Neural cell (in vitro differentiated cells): Measurements from ENCODE around the gene PDE6C. TPM values are rescaled to one million over a fixed set of nuclear protein-coding genes. Genes with fewer than 3 reads are reported as not detected.
"Not testable (repeated sequence)": the region's sequence is repeated elsewhere in the genome, so short reads cannot be mapped to it uniquely, and the experiment has no call there.

ENCODE experiments used
- H2AFZ ChIP-seq: fragments of 200-600, 300-800 bp; sonication (generic), shearing (Covaris generic); 2 replicates; pipeline ENCODE4 v1.6.0; 2014; ENCODE audit warnings: low read depth, mild to moderate bottlenecking, antibody characterized with exemption, low read length, moderate library complexity
- H3F3A ChIP-seq: fragments of 200-600 bp; shearing (Covaris generic); 2 replicates; pipeline ENCODE4 v1.6.1; 2016; ENCODE audit warnings: mild to moderate bottlenecking, moderate library complexity, mixed read lengths, antibody characterized with exemption, low read length; ENCODE audit not compliant: insufficient read depth, poor library complexity, severe bottlenecking
- H3K27ac ChIP-seq: fragments of 200-600, 300-800 bp; sonication (generic), shearing (Covaris generic); 2 replicates; pipeline ENCODE4 v1.5.1; 2014; ENCODE audit warnings: mild to moderate bottlenecking, low read length, moderate library complexity
- H3K27me3 ChIP-seq: fragments of 300-800, 200-600 bp; sonication (generic), shearing (Covaris generic); 2 replicates; pipeline ENCODE4 v1.6.0; 2014; ENCODE audit warnings: mild to moderate bottlenecking, low read depth, low read length, moderate library complexity; ENCODE audit not compliant: insufficient read depth
- H3K36me3 ChIP-seq: fragments of 300-800, 200-600 bp; sonication (generic), shearing (Covaris generic); 2 replicates; pipeline ENCODE4 v1.5.1; 2014; ENCODE audit warnings: mild to moderate bottlenecking, antibody characterized with exemption, low read length, moderate library complexity; ENCODE audit not compliant: insufficient read depth
- H3K4me2 ChIP-seq: fragments of 300-800, 200-600 bp; sonication (generic), shearing (Covaris generic); 2 replicates; pipeline ENCODE4 v1.6.0; 2014; ENCODE audit warnings: mild to moderate bottlenecking, low read length
- H3K4me3 ChIP-seq: fragments of 300-800, 200-600 bp; sonication (generic), shearing (Covaris generic); 2 replicates; pipeline ENCODE4 v1.5.1; 2014; ENCODE audit warnings: mild to moderate bottlenecking, low read length, moderate library complexity
- H3K79me2 ChIP-seq: fragments of 200-600 bp; shearing (Covaris generic); replicated peaks from 2 replicates; pipeline ENCODE4 v1.6.0; 2014; ENCODE audit warnings: mild to moderate bottlenecking, low read length, moderate library complexity; ENCODE audit not compliant: insufficient read depth
- H3K9ac ChIP-seq: fragments of 300-800, 200-600 bp; sonication (generic), shearing (Covaris generic); 2 replicates; pipeline ENCODE4 v1.6.1; 2016; ENCODE audit warnings: mild to moderate bottlenecking, low read length, mixed read lengths
- H3K9me2 ChIP-seq: fragments of 200-600 bp; shearing (Covaris generic); 2 replicates; pipeline ENCODE4 v1.6.1; 2016; ENCODE audit warnings: mild to moderate bottlenecking, low read length, mixed read lengths; ENCODE audit not compliant: insufficient read depth
- H3K9me3 ChIP-seq: fragments of 200-600, 300-800 bp; sonication (generic), shearing (Covaris generic); 2 replicates; pipeline ENCODE4 v1.6.1; 2016; ENCODE audit warnings: mild to moderate bottlenecking, mixed run types, low read length, moderate library complexity, mixed read lengths
- H4K20me1 ChIP-seq: fragments of 200-600 bp; shearing (Covaris generic); 2 replicates; pipeline ENCODE4 v1.6.1; 2016; ENCODE audit warnings: mild to moderate bottlenecking, mixed run types; ENCODE audit not compliant: insufficient read depth
- CTCF ChIP-seq: fragments of 450-650 bp; IDR thresholded peaks from 2 replicates; pipeline ENCODE4 v1.5.1; 2014; ENCODE audit warnings: antibody characterized with exemption, mild to moderate bottlenecking, moderate library complexity; ENCODE audit not compliant: poor library complexity, severe bottlenecking
- EP300 ChIP-seq: fragments of 450-650 bp; conservative IDR thresholded peaks from 2 replicates; pipeline ENCODE4 v1.6.1; 2014; ENCODE audit warnings: antibody characterized with exemption, mild to moderate bottlenecking, moderate library complexity; ENCODE audit not compliant: poor library complexity, severe bottlenecking
- EZH2 ChIP-seq: fragments of 200-600, 300-800 bp; shearing (Covaris generic), sonication (generic); IDR thresholded peaks from 2 replicates; pipeline ENCODE4 v1.6.1; 2014; ENCODE audit warnings: antibody characterized with exemption, low read length, borderline replicate concordance, mild to moderate bottlenecking; ENCODE audit not compliant: insufficient read depth, poor library complexity, severe bottlenecking
- MXI1 ChIP-seq: fragments of 450-650 bp; conservative IDR thresholded peaks from 2 replicates; pipeline ENCODE4 v1.6.1; 2014; ENCODE audit warnings: antibody characterized with exemption, mild to moderate bottlenecking; ENCODE audit not compliant: poor library complexity, severe bottlenecking
- POLR2AphosphoS5 ChIP-seq: IDR thresholded peaks from 2 replicates; pipeline ENCODE4 v1.6.1; 2012
- RAD21 ChIP-seq: fragments of 450-650 bp; conservative IDR thresholded peaks from 2 replicates; pipeline ENCODE4 v1.6.1; 2014; ENCODE audit warnings: antibody characterized with exemption, mild to moderate bottlenecking, moderate library complexity
- REST ChIP-seq: IDR thresholded peaks from 2 replicates; pipeline ENCODE4 v1.6.1; 2012; ENCODE audit warnings: borderline replicate concordance
- SMC3 ChIP-seq: fragments of 450-650 bp; conservative IDR thresholded peaks from 2 replicates; pipeline ENCODE4 v1.6.1; 2014; ENCODE audit warnings: antibody characterized with exemption, mild to moderate bottlenecking, moderate library complexity; ENCODE audit not compliant: poor library complexity
- TAF1 ChIP-seq: IDR thresholded peaks from 2 replicates; pipeline ENCODE4 v1.6.1; 2012; ENCODE audit warnings: low read depth
- polyA plus RNA-seq: library from polyadenylated mRNA; depleted of rRNA; stranded (reverse); fragments of >200 nt; gene quantifications from 2 replicates; pipeline ENCODE4 v1.2.3, GENCODE V29; 2014

PDE6C gene
- polyA plus RNA-seq, 1 donor from 2014 or later, result not detected

GRCh38 chr10:93695740-93696139, 83.4 kb downstream of the PDE6C start:
- Histone ChIP-seq H3K27ac (no peak overlapping the region), H4K20me1 (no peaks in the 10 kb centered on the region), H3K79me2 (no peaks in the 10 kb centered on the region), H2AFZ (no peak overlapping the region), H3K36me3 (no peaks in the 10 kb centered on the region), H3F3A (no peaks in the 10 kb centered on the region), H3K27me3 (no peaks in the 10 kb centered on the region), H3K4me3 (no peak overlapping the region), H3K9me3 (no peaks in the 10 kb centered on the region), H3K9ac (no peak overlapping the region), H3K4me2 (no peak overlapping the region), H3K9me2 (no peaks in the 10 kb centered on the region)
- TF ChIP-seq POLR2AphosphoS5 (no peak), EZH2 (no peak), REST (no peak), EP300 (no peak), TAF1 (no peak), SMC3 (no peak), CTCF (no peak), MXI1 (no peak)

GRCh38 chr10:93696582-93696981, 84.2 kb downstream of the PDE6C start:
- not testable (repeated sequence) for H3K4me3 ChIP-seq, H3K79me2 ChIP-seq, H4K20me1 ChIP-seq, H3F3A ChIP-seq, H2AFZ ChIP-seq, H3K9me2 ChIP-seq, H3K4me2 ChIP-seq, H3K36me3 ChIP-seq, H3K9me3 ChIP-seq, H3K27me3 ChIP-seq, H3K9ac ChIP-seq, H3K27ac ChIP-seq

- H4K20me1 ChIP-seq, result no peaks in the 10 kb centered on the region
- no peak overlapping the region for H3K4me2 ChIP-seq
- no peak overlapping the region for H2AFZ ChIP-seq
- TF ChIP-seq EP300, result no peak
- no peak for TF ChIP-seq REST
- TF ChIP-seq MXI1, result no peak
- no peak for TF ChIP-seq SMC3
- no peak for TF ChIP-seq TAF1
- TF ChIP-seq EZH2, result no peak
- no peak for TF ChIP-seq POLR2AphosphoS5
- no peak for TF ChIP-seq CTCF
- TF ChIP-seq RAD21, result no peak
- no peaks in the 10 kb centered on the region for H3K36me3 ChIP-seq
- H3K4me3 ChIP-seq, result no peak overlapping the region
- H3K27me3 ChIP-seq, result no peaks in the 10 kb centered on the region
- no peaks in the 10 kb centered on the region for H3K9me2 ChIP-seq
- no peak overlapping the region for H3K27ac ChIP-seq
- H3K9me3 ChIP-seq, result no peaks in the 10 kb centered on the region
- H3K79me2 ChIP-seq, result no peaks in the 10 kb centered on the region
- H3K9ac ChIP-seq, result no peak overlapping the region
- no peaks in the 10 kb centered on the region for H3F3A ChIP-seq
Observed at GRCh38 chr10:93697207-93697606, 84.9 kb downstream of the PDE6C start.
